H1 (cell line): ENCODE data around the gene SHLD3. TPM values are rescaled to one million over a fixed set of nuclear protein-coding genes. Genes with fewer than 3 reads are reported as not detected.

Source experiments
- CTCF ChIA-PET: fragments of 300-600 bp; sonication (Branson Sonifier 250); formaldehyde crosslinking; loops from one replicate; lab custom pipeline; 2021; ENCODE audit not compliant: partially characterized antibody; lab: Charles Lee
- POLR2A ChIA-PET: fragments of 300-600 bp; sonication (Branson Sonifier 250); formaldehyde crosslinking; loops from one replicate; lab custom pipeline; 2021; ENCODE audit warnings: inconsistent platforms; ENCODE audit not compliant: partially characterized antibody; lab: Charles Lee
- DNase-seq, 2 experiments: peaks; one replicate each; pipeline versions ENCODE4 v3.0.0 to v3.0.0-alpha.2; 2010 to 2022; ENCODE audit warnings: low spot score in 2 of 2, low read depth in 1 of 2, mixed read lengths in 1 of 2
- FAIRE-seq: peaks from 2 replicates; lab custom pipeline; 2011; peaks lifted over from hg19 to GRCh38; lab: Jason Lieb, UNC
- H2AFZ ChIP-seq: 2 replicates; pipeline ENCODE4 v1.8.1; 2012; ENCODE audit warnings: low read length, inconsistent platforms
- H2AK5ac ChIP-seq: 2 replicates; pipeline ENCODE4 v1.6.1; 2013; ENCODE audit warnings: low read depth, low read length
- H2BK120ac ChIP-seq: replicated peaks from 2 replicates; pipeline ENCODE3; 2013; ENCODE audit warnings: low read depth, low read length, inconsistent platforms
- H2BK12ac ChIP-seq: 2 replicates; pipeline ENCODE4 v1.6.1; 2013; ENCODE audit warnings: low read depth, low read length
- H2BK15ac ChIP-seq: 2 replicates; pipeline ENCODE4 v1.6.1; 2013; ENCODE audit warnings: low read length
- H2BK20ac ChIP-seq: 2 replicates; pipeline ENCODE4 v1.6.1; 2013; ENCODE audit warnings: low read length
- H2BK5ac ChIP-seq: 2 replicates; pipeline ENCODE4 v1.6.1; 2013; ENCODE audit warnings: low read depth, low read length
- H3K14ac ChIP-seq: 2 replicates; pipeline ENCODE4 v1.6.1; 2013; ENCODE audit warnings: inconsistent platforms; ENCODE audit not compliant: insufficient read length
- H3K18ac ChIP-seq: 2 replicates; pipeline ENCODE4 v1.6.1; 2013; ENCODE audit warnings: low read length; ENCODE audit errors: extremely low read depth
- H3K23ac ChIP-seq: 2 replicates; pipeline ENCODE4 v1.6.1; 2013; ENCODE audit warnings: inconsistent platforms; ENCODE audit not compliant: insufficient read length
- H3K23me2 ChIP-seq: 2 replicates; pipeline ENCODE4 v1.6.1; 2013; ENCODE audit warnings: low read depth, low read length
- H3K27ac ChIP-seq: 2 replicates; pipeline ENCODE4 v1.6.1; 2011; ENCODE audit warnings: low read depth, low read length, inconsistent platforms
- H3K27me3 ChIP-seq, 4 experiments: replicated peaks in 1 of 4; 1 replicate in 1 of 4; 2 replicates in 3 of 4; pipeline versions ENCODE4 v1.6.1 to v1.8.1; 2011 to 2013; ENCODE audit warnings: low read length in 3 of 4, mild to moderate bottlenecking in 3 of 4, inconsistent platforms in 2 of 4, mixed read lengths in 2 of 4, moderate library complexity in 1 of 4; ENCODE audit not compliant: control insufficient read depth in 3 of 4, insufficient read depth in 3 of 4; ENCODE audit errors: extremely low read depth in 1 of 4
- H3K36me3 ChIP-seq, 4 experiments: 2 replicates each; pipeline versions ENCODE4 v1.6.1 to v1.8.1; 2011 to 2013; ENCODE audit warnings: mild to moderate bottlenecking in 4 of 4, low read length in 3 of 4, moderate library complexity in 2 of 4, control low read depth in 1 of 4, inconsistent platforms in 1 of 4; ENCODE audit not compliant: insufficient read depth in 4 of 4, control insufficient read depth in 2 of 4
- H3K4ac ChIP-seq: replicated peaks from 2 replicates; pipeline ENCODE3; 2013; ENCODE audit warnings: low read length, low read depth, mixed read lengths, inconsistent platforms; ENCODE audit not compliant: insufficient read length
- H3K4me1 ChIP-seq, 4 experiments: replicated peaks in 1 of 4; 1 replicate in 1 of 4; 2 replicates in 3 of 4; pipeline versions ENCODE4 v1.6.1 to v1.8.1; 2011 to 2013; ENCODE audit warnings: low read length in 3 of 4, inconsistent platforms in 2 of 4, mixed read lengths in 1 of 4; ENCODE audit not compliant: insufficient read depth in 4 of 4, control insufficient read depth in 3 of 4
- H3K4me2 ChIP-seq, 2 experiments: 2 replicates each; pipeline versions ENCODE4 v1.6.1 to v1.8.1; 2011 to 2013; ENCODE audit warnings: low read depth in 2 of 2, low read length in 2 of 2, control low read depth in 1 of 2, inconsistent platforms in 1 of 2, mild to moderate bottlenecking in 1 of 2; ENCODE audit not compliant: insufficient read depth in 1 of 2
- H3K4me3 ChIP-seq, 4 experiments: fragments of 200-600, 300-600 bp in 1 of 4; sonication (generic), shearing (Covaris generic), sonication (Bioruptor Twin) in 1 of 4; 2 replicates each; pipeline versions ENCODE4 v1.5.1 to v1.8.1; 2011 to 2016; ENCODE audit warnings: low read length in 4 of 4, low read depth in 3 of 4, control low read depth in 2 of 4, inconsistent platforms in 2 of 4, mild to moderate bottlenecking in 2 of 4, mixed read lengths in 1 of 4, moderate library complexity in 1 of 4; ENCODE audit not compliant: insufficient read depth in 2 of 4; ENCODE audit errors: extremely low read depth in 1 of 4
- H3K56ac ChIP-seq: replicated peaks from 2 replicates; pipeline ENCODE3; 2013; ENCODE audit warnings: low read depth, mild to moderate bottlenecking, mixed read lengths, low read length, inconsistent platforms; ENCODE audit not compliant: insufficient read length
- H3K79me1 ChIP-seq: 2 replicates; pipeline ENCODE4 v1.6.1; 2013; ENCODE audit warnings: low read depth, low read length, control low read depth
- H3K79me2 ChIP-seq, 2 experiments: 2 replicates each; pipeline versions ENCODE4 v1.6.1 to v1.8.1; 2012 to 2013; ENCODE audit warnings: low read length in 2 of 2, mild to moderate bottlenecking in 2 of 2, inconsistent platforms in 1 of 2; ENCODE audit not compliant: insufficient read depth in 2 of 2, control insufficient read depth in 1 of 2
- H3K9ac ChIP-seq, 4 experiments: replicated peaks in 1 of 4; 1 replicate in 1 of 4; 2 replicates in 3 of 4; pipeline versions ENCODE4 v1.6.1 to v1.8.1; 2011 to 2013; ENCODE audit warnings: low read depth in 3 of 4, low read length in 3 of 4, control low read depth in 2 of 4, mild to moderate bottlenecking in 2 of 4, moderate library complexity in 2 of 4, inconsistent platforms in 1 of 4; ENCODE audit errors: extremely low read depth in 1 of 4
- H3K9me3 ChIP-seq, 2 experiments: 2 replicates each; pipeline versions ENCODE4 v1.6.1 to v1.8.1; 2012 to 2013; ENCODE audit warnings: mild to moderate bottlenecking in 2 of 2, moderate library complexity in 2 of 2, control low read depth in 1 of 2, inconsistent platforms in 1 of 2, low read depth in 1 of 2, low read length in 1 of 2, mixed read lengths in 1 of 2; ENCODE audit not compliant: insufficient read depth in 2 of 2
- H4K20me1 ChIP-seq, 2 experiments: replicated peaks in 1 of 2; 2 replicates each; pipeline versions ENCODE3 to v1.8.1; 2011 to 2013; ENCODE audit warnings: inconsistent platforms in 2 of 2, low read length in 2 of 2, mild to moderate bottlenecking in 1 of 2; ENCODE audit not compliant: insufficient read depth in 2 of 2, control insufficient read depth in 1 of 2
- H4K5ac ChIP-seq: 2 replicates; pipeline ENCODE4 v1.6.1; 2013; ENCODE audit warnings: low read length, low read depth, mixed read lengths, inconsistent platforms; ENCODE audit not compliant: insufficient read length
- H4K8ac ChIP-seq: 2 replicates; pipeline ENCODE4 v1.8.0; 2013; ENCODE audit warnings: mild to moderate bottlenecking, moderate library complexity, low read length, inconsistent platforms; ENCODE audit not compliant: insufficient read depth; ENCODE audit errors: extremely low read depth
- H4K91ac ChIP-seq: replicated peaks from 2 replicates; pipeline ENCODE3; 2013; ENCODE audit warnings: low read length, mixed read lengths, inconsistent platforms; ENCODE audit not compliant: insufficient read length
- CTBP2 ChIP-seq: IDR thresholded peaks from 2 replicates; pipeline ENCODE4 v1.7.0; 2011; ENCODE audit warnings: borderline replicate concordance, mild to moderate bottlenecking, moderate library complexity, mixed read lengths, low read length; ENCODE audit not compliant: insufficient read depth, insufficient read length
- FOSL1 ChIP-seq: IDR thresholded peaks from 2 replicates; pipeline ENCODE4 v1.6.1; 2011; ENCODE audit warnings: mild to moderate bottlenecking, low read depth, low read length, moderate library complexity; ENCODE audit not compliant: insufficient read depth
- GABPA ChIP-seq: IDR thresholded peaks from 2 replicates; pipeline ENCODE4 v1.6.1; 2011; ENCODE audit warnings: mild to moderate bottlenecking, low read length, moderate library complexity, borderline replicate concordance; ENCODE audit not compliant: insufficient read depth
- GTF2F1 ChIP-seq: IDR thresholded peaks from 2 replicates; pipeline ENCODE4 v1.6.1; 2012; ENCODE audit warnings: low read depth, low read length, improper control_type of control experiment, borderline replicate concordance
- HDAC6 ChIP-seq: IDR thresholded peaks from one replicate; pipeline ENCODE4 v1.7.1; 2012; ENCODE audit warnings: low read depth, mild to moderate bottlenecking, inconsistent platforms, low read length, moderate library complexity
- MAX ChIP-seq: IDR thresholded peaks from 2 replicates; pipeline ENCODE4 v1.6.1; 2012; ENCODE audit warnings: inconsistent platforms
- NRF1 ChIP-seq: IDR thresholded peaks from 2 replicates; pipeline ENCODE4 v1.6.1; 2011; ENCODE audit warnings: mild to moderate bottlenecking, low read depth, low read length, improper control_type of control experiment
- RBBP5 ChIP-seq: IDR thresholded peaks from 2 replicates; pipeline ENCODE4 v1.7.1; 2012; ENCODE audit warnings: low read depth, mild to moderate bottlenecking, inconsistent platforms, low read length, moderate library complexity, borderline replicate concordance
- SIX5 ChIP-seq: IDR thresholded peaks from 2 replicates; pipeline ENCODE4 v1.6.1; 2011; ENCODE audit warnings: mild to moderate bottlenecking, low read depth, low read length
- TAF7 ChIP-seq: optimal IDR thresholded peaks from 2 replicates; pipeline ENCODE3; 2011; ENCODE audit warnings: low read depth, mild to moderate bottlenecking, inconsistent platforms, low read length, moderate library complexity, borderline replicate concordance
- WGBS, 2 experiments: shearing (Covaris generic) in 1 of 2; methylation state at CpG; one replicate each; pipeline versions ENCODE4 v1.1.6 to v1.1.7; 2013 to 2015; ENCODE audit warnings: low lambda C conversion rate in 2 of 2, mixed read lengths in 2 of 2, inconsistent platforms in 1 of 2, low coverage in 1 of 2, missing lambda C conversion rate in 1 of 2; ENCODE audit not compliant: insufficient replicate concordance in 2 of 2, insufficient coverage in 1 of 2, insufficient read length in 1 of 2; ENCODE audit errors: extremely low coverage in 1 of 2, missing lambda C conversion rate in 1 of 2; 5-methylcytosine and 5-hydroxymethylcytosine counted together
- polyA plus RNA-seq, 7 experiments: library from polyadenylated mRNA; depleted of rRNA in 3 of 7; stranded (reverse) in 5 of 7; unstranded in 2 of 7; fragments of >200 nt in 5 of 7; fragments of 200-250 nt in 2 of 7; gene quantifications; 1 replicate in 5 of 7; 2 replicates in 1 of 7; 4 replicates in 1 of 7; pipeline versions ENCODE4 v1.2.1 to v1.2.3, GENCODE V29; 2011 to 2013; ENCODE audit warnings: missing spikeins in 2 of 7, mixed read lengths in 2 of 7
- total RNA-seq: library from RNA; stranded (reverse); fragmentation: NEBNext Ultra II Directional; extraction: Animal tissue kit (Norgen Biotek cat#: 25700); gene quantifications from 2 replicates; pipeline ENCODE4 v1.2.1, GENCODE V29; 2021

The SHLD3 gene
- total and polyA plus RNA-seq, 2 of the 8 experiments (the other 6 are each of a cell fraction or from before 2014, with no cell fraction given) = 1.9 to 3.2 TPM

GRCh38 chr5:65654713-65655112, 29.9 kb downstream of the SHLD3 start:
- WGBS, 2 experiments = 89% methylated on average over 2 of the region's 2 CpGs; no CpG with 5 or more reads in 1 of the 2 experiments
- H3K4me3 ChIP-seq = no peak overlapping the region
- H3K36me3 ChIP-seq = no peaks in the 10 kb centered on the region; a peak in 2 of 8 replicates
- H3K14ac ChIP-seq = no peak overlapping the region
- no peaks in the 10 kb centered on the region for H3K27me3 ChIP-seq
- H3K79me1 ChIP-seq = no peaks in the 10 kb centered on the region
- no peaks in the 10 kb centered on the region for H3K9me3 ChIP-seq
- no peak overlapping the region for H2BK12ac ChIP-seq
- H3K4me1 ChIP-seq = no peaks in the 10 kb centered on the region
- no peaks in the 10 kb centered on the region for H4K20me1 ChIP-seq
- H2AK5ac ChIP-seq = no peak overlapping the region
- CTCF ChIA-PET = no interaction called here
- no peak overlapping the region for H3K18ac ChIP-seq
- no peak overlapping the region for H3K4me2 ChIP-seq
- H2BK15ac ChIP-seq = no peak overlapping the region
- no peak overlapping the region for H4K8ac ChIP-seq
- H4K5ac ChIP-seq = no peak overlapping the region
- no peak overlapping the region for H3K9ac ChIP-seq
- H3K27ac ChIP-seq = no peak overlapping the region
- no peak overlapping the region for H2BK20ac ChIP-seq
- DNase-seq = no peak
- H2BK120ac ChIP-seq = no peak overlapping the region
- H3K4ac ChIP-seq = no peak overlapping the region
- no peaks in the 10 kb centered on the region for H3K23me2 ChIP-seq
- no peak overlapping the region for H3K23ac ChIP-seq
- FAIRE-seq = no peak
- no peak overlapping the region for H4K91ac ChIP-seq
- no peak overlapping the region for H3K56ac ChIP-seq
- H2AFZ ChIP-seq = no peak overlapping the region
- H2BK5ac ChIP-seq = no peak overlapping the region
- no peaks in the 10 kb centered on the region for H3K79me2 ChIP-seq
- POLR2A ChIA-PET = interaction anchor here (0.6 kb wide), 1 partner anchor 99 kb away, joined by 3 read pairs; no protein-coding TSS in a partner anchor
- TF ChIP-seq FOSL1 = no peak
- TF ChIP-seq GTF2F1 = no peak
- no peak for TF ChIP-seq CTBP2
- TF ChIP-seq SIX5 = no peak
- no peak for TF ChIP-seq TAF7
- TF ChIP-seq NRF1 = no peak
- no peak for TF ChIP-seq GABPA
- TF ChIP-seq RBBP5 = no peak
- TF ChIP-seq HDAC6 = no peak
- TF ChIP-seq MAX = no peak
